CD4-positive, alpha-beta T cell treated with Interleukin-6 for 4 hours (primary cell): ENCODE data around the gene KIAA1328.

Experiments used
- DNase-seq: peaks from one replicate; pipeline ENCODE4 v3.0.0-alpha.2; 2020; ENCODE audit warnings: mixed read lengths

KIAA1328 gene

DNA sequence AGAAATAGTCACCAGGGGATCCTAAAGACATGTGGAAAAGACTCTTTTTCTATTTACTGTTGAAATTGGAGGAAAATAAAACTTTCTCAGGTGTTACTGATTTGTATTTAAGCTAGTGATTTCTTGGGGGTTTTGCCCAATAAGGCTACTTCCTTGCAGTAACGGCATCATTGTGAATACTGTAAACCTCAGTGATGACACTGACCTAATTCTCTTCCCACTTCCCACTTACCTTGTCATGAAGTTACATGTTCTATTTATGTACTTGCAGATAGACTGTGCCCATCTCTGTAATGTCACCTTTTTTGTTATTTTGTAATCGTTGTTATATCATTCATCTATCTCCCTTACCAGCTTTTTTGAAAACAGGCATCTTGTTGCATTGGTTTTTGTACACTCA, 134.5 kb downstream of the KIAA1328 start:
- DNase-seq, result no peak

DNA sequence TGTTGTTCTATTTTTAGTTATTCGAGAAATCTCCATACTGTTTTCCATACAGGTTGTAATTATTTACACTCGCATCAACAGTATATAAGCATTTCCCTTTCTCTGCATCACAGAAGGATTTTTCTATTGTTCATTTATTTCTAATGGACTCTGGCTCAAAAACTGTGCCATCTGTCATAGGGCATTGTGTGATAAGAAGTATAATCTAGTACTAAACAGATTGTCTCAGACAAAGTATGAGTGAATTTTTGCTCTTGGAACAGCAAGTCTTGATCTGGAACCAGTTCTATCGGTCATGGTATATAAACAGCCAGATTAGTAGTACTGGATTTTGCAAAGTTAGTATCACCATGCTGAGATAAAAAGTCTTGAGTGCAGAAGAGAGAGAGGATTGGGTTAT, 145.8 kb downstream of the KIAA1328 start:
- no peak for DNase-seq

DNA sequence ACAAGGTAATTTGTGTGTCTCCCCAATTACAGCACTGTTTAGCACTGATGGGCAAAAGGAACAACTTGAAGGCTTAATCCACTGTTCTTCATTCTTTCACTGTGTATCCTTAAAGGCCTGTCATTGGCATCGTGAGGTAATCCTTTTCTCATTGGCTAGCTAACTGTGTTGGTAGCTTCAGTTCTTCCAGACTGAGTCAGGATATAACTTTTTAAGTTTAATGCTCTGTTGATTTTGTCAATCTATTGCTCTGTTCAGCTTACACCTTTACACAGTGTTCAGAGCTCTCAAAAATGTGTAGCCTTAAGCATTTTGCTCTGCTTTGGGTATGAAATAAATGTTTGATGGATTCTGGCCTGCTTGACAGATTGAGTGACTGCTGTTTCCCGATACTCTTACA, 148.2 kb downstream of the KIAA1328 start:
- DNase-seq, result no peak

DNA sequence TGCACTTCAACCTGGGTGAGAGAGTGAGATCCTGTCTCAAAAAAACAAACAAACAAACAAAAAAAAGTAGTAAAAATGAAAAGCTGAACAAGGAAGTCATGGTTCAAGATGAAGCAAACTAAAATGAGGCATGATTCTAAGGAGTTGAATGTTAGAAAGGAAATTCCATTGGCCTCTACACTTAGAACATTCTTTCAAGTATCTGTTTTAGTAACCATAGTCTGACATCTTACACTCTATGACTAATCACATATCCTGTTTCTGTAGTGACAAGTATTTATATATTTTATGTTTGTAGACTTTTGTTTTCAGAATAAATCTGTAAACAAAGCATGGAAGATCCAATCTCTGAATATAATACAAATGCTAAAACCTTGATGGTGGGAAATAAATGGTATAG, 164.1 kb downstream of the KIAA1328 start:
- DNase-seq, result no peak

DNA sequence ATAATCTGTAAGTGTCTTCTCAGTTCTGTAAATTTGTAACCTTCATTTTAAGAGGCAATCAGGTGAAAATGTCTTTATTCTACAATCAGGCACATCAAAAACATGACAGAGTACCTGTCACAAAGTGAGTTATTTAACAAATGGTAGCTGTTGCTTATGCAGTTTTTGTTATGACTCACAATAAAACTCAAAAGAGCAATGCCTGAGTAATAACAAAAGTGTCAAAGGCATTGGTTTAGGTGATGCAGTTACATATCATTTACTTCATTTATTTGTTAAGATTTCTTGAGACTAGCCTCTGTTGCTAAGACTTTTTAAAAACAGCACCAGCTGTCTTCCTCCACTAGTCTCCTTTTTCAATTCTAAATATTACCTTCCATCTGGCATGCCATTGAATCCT, 177.8 kb downstream of the KIAA1328 start:
- no peak for DNase-seq

DNA sequence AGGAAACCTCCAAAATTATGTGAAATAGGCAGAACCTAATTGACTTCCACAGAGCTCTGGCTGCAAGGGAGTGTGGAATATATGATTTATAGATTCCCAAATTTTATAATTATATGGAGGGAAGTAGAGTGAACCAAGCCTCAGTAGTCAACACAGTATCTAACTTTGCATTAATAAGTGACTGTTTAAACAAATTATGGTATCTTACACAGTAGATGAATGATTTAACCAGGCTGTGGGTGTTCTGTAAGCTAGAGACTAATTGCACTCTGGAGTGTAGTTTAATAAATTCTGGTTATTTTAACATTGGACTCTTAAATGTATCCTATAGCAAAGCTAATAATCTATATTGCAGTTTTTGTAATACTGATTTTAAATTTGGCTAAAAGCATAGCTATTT, 183.5 kb downstream of the KIAA1328 start:
- no peak for DNase-seq

DNA sequence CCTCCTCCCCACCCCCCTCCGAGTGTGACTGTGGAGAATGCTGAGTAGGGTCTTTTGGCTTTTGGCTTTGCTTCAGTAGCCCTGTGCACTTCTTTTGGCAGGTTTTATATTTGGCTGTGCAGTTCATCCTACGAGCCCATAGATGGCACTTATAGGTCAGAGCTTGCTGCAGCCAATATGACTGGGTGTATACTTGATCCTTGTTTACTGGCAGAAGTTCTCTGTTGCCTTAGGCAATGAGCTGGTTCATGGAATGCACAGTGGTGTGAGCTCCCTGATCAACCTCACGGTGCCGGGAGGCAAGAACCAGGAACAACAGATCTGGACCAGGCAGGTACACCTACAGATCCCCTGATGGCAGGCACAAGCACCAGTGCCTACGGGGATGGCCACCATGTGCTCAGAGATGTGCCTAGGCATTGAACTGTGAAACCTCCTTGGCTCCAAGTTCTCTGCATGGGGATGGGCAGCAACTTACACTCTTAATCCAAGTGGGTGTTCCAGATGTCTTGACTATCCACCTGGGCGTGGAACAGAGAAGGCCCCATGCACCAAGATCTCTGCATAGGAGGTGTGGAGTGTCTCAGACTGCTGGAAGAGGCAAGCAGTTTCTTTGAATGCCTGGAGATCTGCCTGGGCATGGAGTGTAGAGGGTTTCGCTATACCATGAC, 190.4 kb downstream of the KIAA1328 start:
- DNase-seq, result no peak

DNA sequence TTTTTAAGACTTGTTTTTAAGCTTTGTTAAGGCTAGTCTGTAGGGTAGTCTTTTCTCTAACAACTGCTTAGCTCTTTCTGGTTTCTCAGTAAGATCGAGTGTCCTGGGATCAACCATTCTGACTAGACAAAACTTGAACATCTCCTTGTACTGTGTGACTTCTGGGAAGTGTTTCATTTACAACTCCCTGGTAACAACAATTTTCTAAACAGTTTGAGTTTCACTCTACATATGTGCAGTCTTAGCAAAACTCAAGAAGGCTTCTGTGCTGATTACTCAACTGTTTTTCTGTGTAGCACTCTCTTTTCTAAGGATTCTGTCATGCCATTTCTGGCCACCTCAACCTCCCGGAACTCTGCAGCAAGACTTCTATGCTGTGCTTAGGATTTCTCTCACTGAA, 204.5 kb downstream of the KIAA1328 start:
- DNase-seq, result no peak

DNA sequence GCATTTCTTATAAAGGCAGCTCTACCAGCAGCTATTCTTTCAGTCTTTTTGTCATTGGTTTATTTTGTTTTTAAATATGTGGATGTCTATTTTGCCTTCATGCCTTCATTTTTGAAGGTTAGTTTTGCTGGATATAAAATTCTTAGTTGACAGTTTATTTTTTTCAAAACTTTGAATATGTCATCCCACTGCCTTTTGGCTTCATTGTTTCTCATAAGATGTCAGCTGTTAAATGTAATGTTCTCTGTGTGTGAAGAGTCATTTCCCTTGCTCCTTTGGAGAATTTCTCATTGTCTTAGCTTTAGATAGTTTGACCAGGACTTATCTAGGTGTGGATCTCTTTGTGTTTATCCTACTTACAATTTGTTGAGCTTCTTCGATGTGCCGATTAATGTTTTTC, 213.5 kb downstream of the KIAA1328 start:
- DNase-seq, result no peak

DNA sequence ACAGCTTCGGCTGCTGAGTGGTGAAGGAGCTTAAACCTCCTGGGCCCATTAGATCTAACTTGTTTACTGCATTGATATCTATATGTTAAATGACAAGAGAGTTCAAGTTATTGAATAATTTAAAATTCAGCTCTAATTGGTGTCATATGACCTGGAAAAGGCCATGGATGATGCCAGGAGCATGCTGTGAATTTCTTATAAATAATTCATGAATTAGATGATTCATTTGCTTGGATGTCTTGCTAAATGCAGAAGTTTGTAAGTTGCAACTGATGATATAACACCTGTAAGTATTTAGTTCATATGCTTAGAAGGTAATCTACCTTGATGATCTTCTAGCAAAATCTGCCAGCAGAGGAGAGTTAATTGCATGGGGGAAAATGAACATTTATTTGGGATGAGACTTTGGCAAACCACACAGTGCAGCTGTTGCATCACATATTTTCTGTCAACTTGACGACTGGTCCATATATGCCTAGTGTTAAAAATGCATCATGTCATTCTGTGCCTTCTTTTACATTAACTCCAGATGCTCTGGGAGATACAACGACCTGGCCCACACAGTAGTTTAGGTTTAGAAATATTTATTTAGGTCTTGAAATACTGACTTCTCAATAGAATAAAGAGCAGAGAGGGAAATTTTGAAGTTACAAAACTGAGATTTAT, 226.3 kb downstream of the KIAA1328 start:
- no peak for DNase-seq

DNA sequence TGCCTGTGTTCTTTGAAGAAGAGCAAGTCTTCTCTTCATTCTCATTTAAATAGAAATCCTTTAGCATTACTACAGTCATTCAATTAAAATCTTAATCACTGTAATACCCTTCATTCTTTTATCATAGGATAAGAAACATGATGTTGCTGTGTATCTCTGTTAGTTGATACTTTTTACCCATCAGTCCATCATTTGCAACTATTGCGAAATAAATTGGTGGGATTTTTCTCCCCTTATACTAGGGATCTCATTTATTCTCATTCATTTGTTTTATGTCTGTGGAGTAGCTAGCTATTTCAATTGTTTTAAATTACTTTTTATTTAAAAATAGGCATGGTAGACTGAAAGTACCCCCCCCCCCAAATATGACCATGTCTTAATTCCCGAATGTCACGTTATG, 235.3 kb downstream of the KIAA1328 start:
- no peak for DNase-seq

DNA sequence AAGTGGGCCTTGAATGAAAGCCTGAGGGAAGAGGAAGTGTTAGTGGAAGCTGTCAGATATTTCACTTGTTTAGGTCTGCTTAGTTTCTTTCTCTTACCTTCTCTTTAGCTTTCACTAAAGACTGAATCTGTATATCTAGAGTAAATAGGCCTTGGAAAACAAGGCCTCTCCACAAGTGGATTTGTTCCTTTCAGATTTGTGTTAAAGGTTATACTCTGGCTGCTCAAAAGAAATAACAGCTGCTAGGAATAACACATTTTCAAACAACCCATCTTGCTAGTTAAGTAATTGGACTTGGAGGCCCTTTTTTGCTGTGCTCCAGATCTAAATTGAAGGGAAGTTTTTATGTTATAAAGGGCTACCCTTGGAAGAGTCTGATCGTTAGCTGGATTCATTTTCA, 236.3 kb downstream of the KIAA1328 start:
- DNase-seq, result no peak

DNA sequence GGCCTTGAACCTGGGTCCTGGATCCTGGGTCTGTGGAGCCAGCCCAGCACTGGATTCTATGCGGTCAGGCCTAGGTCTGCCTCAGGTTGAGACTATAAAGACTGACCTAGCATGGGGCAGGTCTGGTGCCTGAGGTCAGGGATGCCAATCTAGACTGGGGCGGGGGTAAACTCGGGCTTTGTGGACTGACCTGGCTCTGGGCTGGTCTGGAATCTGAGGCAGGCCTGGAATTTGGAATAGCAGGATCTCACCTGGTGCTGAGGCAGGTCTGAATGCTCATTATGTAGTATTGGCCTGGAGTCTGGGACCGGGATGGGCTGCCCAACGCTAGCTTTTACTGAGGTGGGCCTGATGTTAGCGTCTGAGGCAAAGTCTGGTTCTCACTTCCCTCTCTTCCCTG, 256.0 kb downstream of the KIAA1328 start:
- no peak for DNase-seq

DNA sequence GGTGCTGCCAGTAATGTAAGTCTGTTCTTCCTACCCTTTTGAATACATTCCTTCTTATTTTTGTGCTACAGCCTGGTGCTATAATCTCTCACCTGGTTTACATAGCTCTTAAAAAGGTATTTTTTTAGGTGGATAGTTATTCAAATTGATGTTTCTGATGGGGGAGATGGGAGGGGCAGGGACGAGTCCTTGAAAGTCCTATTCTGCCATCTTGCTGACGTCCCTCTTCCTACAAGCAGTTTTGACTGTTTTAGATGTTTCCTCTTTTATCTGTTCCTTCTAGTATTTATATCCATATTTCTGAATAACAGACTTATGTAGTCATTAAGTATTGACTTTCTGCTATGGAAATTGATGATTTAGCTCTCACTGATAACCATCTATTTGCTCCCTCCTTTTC, 256.4 kb downstream of the KIAA1328 start:
- no peak for DNase-seq

DNA sequence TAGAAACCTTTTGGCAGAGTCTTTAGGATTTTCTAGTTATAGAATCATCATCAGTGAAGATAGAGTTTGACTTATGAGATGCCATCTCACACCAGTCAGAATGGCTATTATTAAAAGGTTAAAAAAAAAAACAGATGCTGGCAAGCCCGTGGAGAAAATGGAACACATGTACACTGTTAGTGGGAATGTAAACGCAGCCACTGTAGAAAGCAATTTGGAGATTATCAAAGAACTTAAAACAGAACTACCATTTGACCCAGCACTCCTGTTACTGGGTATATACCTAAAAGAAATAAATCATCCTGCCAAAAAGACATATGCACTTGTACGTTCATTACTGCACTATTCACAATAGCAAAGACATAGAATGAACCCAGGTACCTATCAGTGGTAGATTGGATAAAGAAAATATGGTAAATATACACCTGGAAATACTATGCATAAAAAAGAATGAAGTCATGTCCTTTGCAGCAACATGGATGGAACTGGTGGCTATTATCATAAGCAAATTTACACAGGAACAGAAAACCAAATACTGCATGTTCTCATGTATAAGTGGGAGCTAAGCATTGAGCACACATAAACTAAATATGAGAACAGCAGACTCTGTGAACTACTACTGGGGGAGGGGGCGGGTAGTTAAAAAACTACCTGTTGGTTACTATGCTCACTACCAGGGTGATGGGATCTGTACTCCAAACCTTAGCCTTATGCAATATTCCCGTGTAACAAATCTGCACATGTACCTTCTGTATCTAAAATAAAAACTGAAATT, 279.0 kb downstream of the KIAA1328 start:
- no peak for DNase-seq

DNA sequence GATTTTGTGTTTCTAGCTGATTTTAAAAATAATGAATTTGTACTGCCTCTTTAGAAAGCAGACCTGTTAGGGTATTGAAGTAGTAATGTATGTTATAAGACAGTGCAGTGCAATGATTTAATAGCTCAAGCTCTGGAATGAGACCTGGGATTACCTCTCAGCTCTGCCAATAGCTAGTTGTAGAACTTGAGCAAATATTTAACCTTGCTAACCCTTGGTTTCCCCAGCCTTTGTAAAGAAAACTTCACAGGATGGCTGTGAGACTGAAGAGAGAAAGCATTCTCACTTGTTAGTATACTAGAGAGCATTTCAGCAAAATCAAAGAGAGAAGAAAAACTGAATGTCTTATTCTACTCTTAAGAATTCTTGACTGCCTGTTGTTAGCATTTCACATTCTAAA, 293.9 kb downstream of the KIAA1328 start:
- no peak for DNase-seq

DNA sequence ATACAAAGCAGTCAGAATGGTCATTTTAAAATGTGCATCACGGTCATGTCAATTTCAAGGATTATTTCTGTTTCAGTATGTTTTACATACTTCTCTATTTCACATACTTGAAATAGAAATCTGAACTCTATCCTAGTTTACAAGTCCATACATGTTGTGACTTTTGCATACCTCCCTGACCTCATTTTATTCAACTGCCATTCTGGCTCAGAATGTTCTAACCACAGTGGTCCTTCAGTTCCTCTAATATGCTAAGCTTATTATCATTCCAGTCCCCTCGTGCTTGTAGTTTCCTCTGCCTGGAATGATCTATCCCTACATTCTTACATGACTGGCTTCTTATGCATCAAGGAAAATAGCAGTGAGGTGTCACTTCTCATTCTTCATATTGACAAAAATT, 295.6 kb downstream of the KIAA1328 start:
- DNase-seq, result no peak

DNA sequence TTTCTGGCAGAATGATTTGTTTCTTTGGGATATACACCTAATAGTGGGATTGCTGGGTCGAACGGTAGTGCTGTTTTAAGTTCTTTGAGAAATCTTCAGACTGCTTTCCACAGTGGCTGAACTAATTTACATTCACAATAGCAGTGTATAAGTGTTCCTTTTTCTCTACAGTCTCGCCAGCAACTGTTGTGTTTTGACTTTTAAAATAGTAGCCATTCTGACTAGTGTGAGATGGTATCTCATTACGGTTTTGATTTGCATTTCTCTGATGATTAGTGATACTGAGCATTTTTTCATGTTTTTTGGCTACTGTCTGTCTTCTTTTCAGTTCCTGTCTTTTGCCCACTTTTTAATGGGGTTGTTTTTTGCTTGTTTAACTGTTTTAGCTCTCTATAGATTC, 306.2 kb downstream of the KIAA1328 start:
- no peak for DNase-seq

DNA sequence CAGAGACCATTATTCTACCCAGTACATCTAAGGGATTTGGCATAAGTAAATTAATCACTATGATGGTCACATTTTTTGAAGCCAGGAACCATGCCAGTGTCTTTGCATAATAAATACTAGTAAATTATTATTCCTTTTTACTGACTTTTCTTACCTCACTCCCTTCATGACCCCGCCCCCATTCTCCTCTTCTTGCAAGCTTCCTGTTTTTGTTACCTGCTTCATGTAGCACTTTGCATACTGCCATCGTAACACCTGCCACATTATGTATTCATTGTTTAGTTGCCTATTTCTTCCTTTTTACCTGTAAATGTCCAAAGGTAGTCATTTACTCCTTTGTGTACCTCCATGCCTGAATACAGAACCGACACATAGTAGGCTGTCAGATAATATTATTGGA, 309.5 kb downstream of the KIAA1328 start:
- DNase-seq, result no peak

DNA sequence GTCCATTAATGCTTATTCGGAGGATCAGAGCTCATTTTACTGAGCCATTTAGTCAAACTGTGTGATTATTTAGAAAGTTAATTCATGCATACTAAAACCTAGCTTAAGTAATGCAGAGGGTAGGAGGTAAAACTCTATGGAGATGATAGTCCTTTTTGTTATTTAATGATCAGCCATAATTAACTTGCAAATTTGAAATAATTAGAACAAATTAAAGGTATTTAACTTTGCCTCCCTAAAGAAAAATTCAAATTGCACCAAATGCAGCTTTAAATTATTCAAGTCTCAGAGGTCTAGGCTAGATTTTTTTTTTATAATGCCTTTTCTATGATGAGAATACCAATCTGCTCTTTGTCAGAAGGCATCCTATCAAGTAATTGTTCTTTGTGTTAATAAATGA, 310.9 kb downstream of the KIAA1328 start:
- no peak for DNase-seq

DNA sequence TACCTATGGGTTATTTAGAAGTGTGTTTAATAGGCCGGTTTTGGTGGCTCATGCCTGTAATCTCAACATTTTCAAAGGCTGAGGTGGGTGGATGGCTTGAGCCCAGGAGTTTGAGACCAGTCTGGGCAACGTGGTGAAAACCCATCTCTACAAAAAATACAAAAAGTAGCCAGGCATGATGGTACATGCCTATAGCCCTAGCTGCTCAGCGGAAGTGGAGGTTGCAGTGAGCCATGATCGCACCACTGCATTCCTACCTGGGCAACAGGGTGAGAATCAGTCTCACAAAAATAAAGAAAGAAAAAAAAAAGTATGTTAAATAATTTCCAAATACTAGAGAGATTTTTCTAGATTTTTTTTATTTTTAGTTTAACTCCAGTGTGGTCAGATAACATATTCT, 316.0 kb downstream of the KIAA1328 start:
- no peak for DNase-seq

DNA sequence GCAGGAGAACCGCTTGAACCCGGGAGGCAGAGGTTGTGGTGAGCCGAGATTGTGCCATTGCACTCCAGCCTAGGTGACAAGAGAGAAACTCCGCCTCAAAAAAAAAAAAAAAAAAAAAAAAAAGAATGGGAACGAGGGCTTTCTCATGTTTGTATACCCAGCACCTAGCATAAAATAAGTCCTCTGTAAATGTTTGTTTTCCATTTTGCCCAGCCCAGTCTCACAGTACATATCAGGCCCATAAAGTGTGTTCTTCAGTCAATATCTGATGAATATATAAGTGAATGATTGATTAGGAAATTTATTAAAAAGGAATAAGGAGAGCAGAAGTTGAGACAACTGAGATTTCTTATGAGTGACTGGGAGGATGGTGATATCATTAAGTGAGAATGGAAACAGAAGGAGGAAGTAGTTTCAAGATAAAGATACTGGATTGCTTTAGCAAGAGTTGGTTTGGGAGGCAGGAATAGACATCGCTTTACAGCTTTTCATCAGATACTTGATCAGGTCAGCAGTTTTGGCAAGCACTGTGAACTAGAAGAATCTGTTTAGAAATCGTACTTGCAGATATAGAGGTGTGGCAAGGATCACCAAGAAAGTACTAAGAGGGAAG, 327.5 kb downstream of the KIAA1328 start:
- no peak for DNase-seq

DNA sequence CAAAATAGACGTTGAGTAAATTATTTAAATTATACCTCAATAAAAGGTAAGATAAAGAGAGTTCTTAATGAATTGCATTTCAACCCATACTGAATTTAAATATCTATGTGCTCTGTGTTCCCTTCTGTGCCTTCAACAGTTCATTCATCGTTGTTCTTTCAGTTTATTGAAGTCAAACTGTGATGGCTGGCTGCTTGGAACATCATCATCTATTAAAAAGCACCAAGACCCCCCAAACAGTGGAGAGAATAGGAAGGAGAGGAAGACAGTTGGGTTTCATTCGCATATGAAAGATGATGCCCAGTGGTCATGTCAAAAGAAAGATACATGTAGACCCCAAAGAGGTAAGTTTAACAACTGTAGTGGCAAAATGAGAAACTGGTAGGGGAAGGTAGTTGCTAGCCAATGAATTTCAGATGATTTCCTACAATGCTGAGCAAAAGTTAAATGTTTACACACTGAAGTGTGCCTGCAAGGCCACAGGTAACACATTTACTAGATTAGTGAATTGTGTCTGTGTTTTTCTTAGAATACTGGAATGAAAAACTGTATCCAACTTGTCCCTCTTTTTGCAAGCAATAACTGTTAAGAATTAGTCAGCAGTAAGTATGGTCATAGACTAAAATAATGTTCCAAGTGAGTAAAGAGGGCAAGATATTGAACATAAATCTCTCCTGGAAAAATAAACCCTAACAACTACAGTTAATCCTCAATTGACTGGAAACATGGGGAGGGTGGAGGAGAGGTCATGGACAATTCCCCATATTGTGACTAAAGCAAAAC, 331.3 kb downstream of the KIAA1328 start:
- no peak for DNase-seq
